ENCODE measurements around the gene ASIC3. TPM values are rescaled to one million over a fixed set of nuclear protein-coding genes. Genes with fewer than 3 reads are reported as not detected.

ASIC3 gene
- total and polyA plus RNA-seq, 2 of the 8 experiments (the other 6 are each of a cell fraction or from before 2014, with no cell fraction given): 1.6 to 1.9 TPM

- peak; percentile 35; the same call in 1 of the 2 replicates for TF ChIP-seq E2F6 (IDR thresholded peaks at IDR 0.05)
- TF ChIP-seq RFX5 (IDR thresholded peaks at IDR 0.05; ENCODE audit: borderline replicate concordance, low read depth, low read length): no peak
- TF ChIP-seq, protein P1, sequence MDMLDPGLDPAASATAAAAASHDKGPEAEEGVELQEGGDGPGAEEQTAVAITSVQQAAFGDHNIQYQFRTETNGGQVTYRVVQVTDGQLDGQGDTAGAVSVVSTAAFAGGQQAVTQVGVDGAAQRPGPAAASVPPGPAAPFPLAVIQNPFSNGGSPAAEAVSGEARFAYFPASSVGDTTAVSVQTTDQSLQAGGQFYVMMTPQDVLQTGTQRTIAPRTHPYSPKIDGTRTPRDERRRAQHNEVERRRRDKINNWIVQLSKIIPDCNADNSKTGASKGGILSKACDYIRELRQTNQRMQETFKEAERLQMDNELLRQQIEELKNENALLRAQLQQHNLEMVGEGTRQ (IDR thresholded peaks at IDR 0.05; ENCODE audit: low read length): no peak
- TF ChIP-seq HDAC6 (IDR thresholded peaks at IDR 0.05; ENCODE audit: low read depth, low read length): no peak
- TF ChIP-seq KDM4A (IDR thresholded peaks at IDR 0.05; ENCODE audit: low read depth, low read length, severe bottlenecking): peak; percentile 55
- no peak for TF ChIP-seq EP300 (IDR thresholded peaks at IDR 0.05; ENCODE audit: borderline replicate concordance in 1 of 2, low read depth in 2 of 2, low read length in 2 of 2)
- no peak for TF ChIP-seq RXRA (IDR thresholded peaks at IDR 0.05; ENCODE audit: insufficient read depth, low read depth, low read length)
- no peak for TF ChIP-seq CHD1 (IDR thresholded peaks at IDR 0.05; ENCODE audit: low read depth, low read length)
These were observed 20.0 kb upstream of the ASIC3 start, which contains the start of gene ABCB8 (continued) for GRCh38 chr7:151028131-151028947.
